Jurkat, Clone E6-1 (cell line): ENCODE results near the gene DPYSL5.
"Not testable (repeated sequence)": the region's sequence is repeated elsewhere in the genome, so short reads cannot be mapped to it uniquely, and the experiment has no call there.

ENCODE experiments used
- DNase-seq: peaks from one replicate; pipeline ENCODE4 v3.0.0-alpha.2; 2011; ENCODE audit warnings: low read depth, low spot score
- H3K4me3 ChIP-seq: 2 replicates; pipeline ENCODE4 v1.5.1; 2011; ENCODE audit warnings: mild to moderate bottlenecking, low read length, control low read depth, moderate library complexity

DPYSL5 gene

GRCh38 chr2:26864646-26865045 is 16.7 kb downstream of the DPYSL5 start:
- no peak overlapping the region for H3K4me3 ChIP-seq
- DNase-seq, result no peak

GRCh38 chr2:26870585-26871095 is 22.7 kb downstream of the DPYSL5 start:
- H3K4me3 ChIP-seq, result no peak overlapping the region

GRCh38 chr2:26873286-26873983 is 25.5 kb downstream of the DPYSL5 start:
- DNase-seq, result no peak
- no peak overlapping the region for H3K4me3 ChIP-seq

More at GRCh38 chr2:26870585-26871095, 22.7 kb downstream of the DPYSL5 start:
- no peak for DNase-seq

GRCh38 chr2:26874514-26874913 is 26.6 kb downstream of the DPYSL5 start:
- no peak overlapping the region for H3K4me3 ChIP-seq
- no peak for DNase-seq

GRCh38 chr2:26875065-26875634 is 27.2 kb downstream of the DPYSL5 start:
- no peak overlapping the region for H3K4me3 ChIP-seq
- DNase-seq, result no peak

GRCh38 chr2:26875808-26876207 is 27.9 kb downstream of the DPYSL5 start:
- no peak for DNase-seq
- no peak overlapping the region for H3K4me3 ChIP-seq

GRCh38 chr2:26876260-26876659 is 28.3 kb downstream of the DPYSL5 start:
- no peak overlapping the region for H3K4me3 ChIP-seq
- DNase-seq, result no peak

GRCh38 chr2:26877276-26877675 is 29.3 kb downstream of the DPYSL5 start:
- no peak overlapping the region for H3K4me3 ChIP-seq
- DNase-seq, result no peak

GRCh38 chr2:26880161-26880560 is 32.2 kb downstream of the DPYSL5 start:
- DNase-seq, result no peak
- no peak overlapping the region for H3K4me3 ChIP-seq

GRCh38 chr2:26880910-26881435 is 33.0 kb downstream of the DPYSL5 start:
- no peak overlapping the region for H3K4me3 ChIP-seq
- no peak for DNase-seq

- DNase-seq, result not testable (repeated sequence)
These were observed 34.3 kb downstream of the DPYSL5 start for GRCh38 chr2:26882220-26882619.

GRCh38 chr2:26883956-26884355 is 36.0 kb downstream of the DPYSL5 start:
- no peak for DNase-seq

More at GRCh38 chr2:26882220-26882619, 34.3 kb downstream of the DPYSL5 start:
- H3K4me3 ChIP-seq, result not testable (repeated sequence)

GRCh38 chr2:26884486-26884885 is 36.6 kb downstream of the DPYSL5 start:
- DNase-seq, result no peak
- H3K4me3 ChIP-seq, result no peak overlapping the region

More at GRCh38 chr2:26883956-26884355, 36.0 kb downstream of the DPYSL5 start:
- no peak overlapping the region for H3K4me3 ChIP-seq

- H3K4me3 ChIP-seq, result no peak overlapping the region
- DNase-seq, result no peak
These were observed 37.9 kb downstream of the DPYSL5 start for GRCh38 chr2:26885651-26886329.

GRCh38 chr2:26886736-26887135 is 38.8 kb downstream of the DPYSL5 start:
- DNase-seq, result no peak
- no peak overlapping the region for H3K4me3 ChIP-seq

- no peak for DNase-seq
- no peak overlapping the region for H3K4me3 ChIP-seq
These were observed 39.2 kb downstream of the DPYSL5 start for GRCh38 chr2:26887151-26887550.

- DNase-seq, result no peak
- no peak overlapping the region for H3K4me3 ChIP-seq
These were observed 41.9 kb downstream of the DPYSL5 start for GRCh38 chr2:26889796-26890195.

GRCh38 chr2:26890341-26891000 is 42.5 kb downstream of the DPYSL5 start:
- no peak overlapping the region for H3K4me3 ChIP-seq
- no peak for DNase-seq

- DNase-seq, result no peak
These were observed 44.2 kb downstream of the DPYSL5 start for GRCh38 chr2:26892133-26892532.

More at GRCh38 chr2:26892133-26892532, 44.2 kb downstream of the DPYSL5 start:
- no peak overlapping the region for H3K4me3 ChIP-seq
